Measurements from ENCODE around the gene DPT. TPM values are rescaled to one million over a fixed set of nuclear protein-coding genes. Genes with fewer than 3 reads are reported as not detected.

The DPT gene
- total and polyA plus RNA-seq, 2 donors (not counting 3 experiments of a cell fraction or from before 2014, with no cell fraction given): not detected

DNA sequence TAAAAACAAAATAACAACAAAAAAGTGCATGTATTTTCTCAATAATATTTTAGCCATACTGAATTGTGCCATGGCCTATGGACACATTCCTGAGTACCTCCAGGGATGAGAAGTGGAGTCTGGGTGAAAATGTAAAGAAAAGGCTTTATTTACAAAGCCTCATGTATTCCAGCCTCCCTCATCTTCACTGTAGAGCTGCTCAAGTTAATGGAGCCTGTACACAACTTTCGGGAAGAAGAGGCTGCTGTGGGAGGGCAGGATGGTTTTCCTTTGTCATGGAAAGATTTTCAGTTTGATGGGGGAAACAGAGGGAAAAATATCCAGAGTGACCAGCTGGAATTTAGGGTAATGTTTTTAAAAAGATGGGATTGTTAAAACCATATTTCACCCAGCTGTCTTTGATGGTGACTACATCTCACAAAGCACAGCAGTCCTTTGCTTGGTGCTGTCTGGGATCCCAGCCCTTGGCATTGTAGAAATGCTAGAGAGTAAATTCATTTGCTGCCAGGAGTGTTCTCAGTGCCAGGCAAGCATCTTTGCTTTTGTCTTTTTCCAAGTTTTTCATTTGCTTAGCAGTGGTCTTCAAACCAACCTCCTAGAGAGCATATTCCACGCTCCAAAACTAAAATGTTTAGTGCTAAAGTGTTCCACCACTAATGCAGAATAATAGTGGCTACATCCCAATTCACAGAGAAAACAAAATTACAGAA, 54.9 kb downstream of the DPT start:
- dilution Hi-C loops (cut with MboI; ENCODE audit: extremely low pct_ligation_motif_present, low sequenced_read_pairs) (no loop called here), intact Hi-C loops (cut with micrococcal nuclease) (no loop called here)
- H3K9me1 ChIP-seq (replicated peaks; ENCODE audit: control insufficient read depth, extremely low read depth, insufficient read depth, low read length): no peaks in the 10 kb centered on the region
- H3K27ac ChIP-seq (ENCODE audit: insufficient read depth, low read depth, low read length): no peak overlapping the region
- H2AFZ ChIP-seq (ENCODE audit: low read depth, low read length): no peak overlapping the region
- H3K4me3 ChIP-seq (replicated peaks in 1 of 3; ENCODE audit: insufficient read depth in 1 of 3, low read depth in 1 of 3, low read length in 3 of 3): no peak overlapping the region
- DNase-seq (ENCODE audit: low read depth, low spot score) (no peak), FAIRE-seq (no peak)
- H3K36me3 ChIP-seq (ENCODE audit: control insufficient read depth in 2 of 2, extremely low read depth in 1 of 2, insufficient read depth in 2 of 2, low read length in 2 of 2): no peaks in the 10 kb centered on the region
- H3K4me1 ChIP-seq (ENCODE audit: control insufficient read depth, extremely low read depth, insufficient read depth, low read length): no peaks in the 10 kb centered on the region
- TF ChIP-seq MAX (IDR thresholded peaks at IDR 0.05; ENCODE audit: insufficient read depth, insufficient read length) (no peak), FOS (IDR thresholded peaks at IDR 0.05; ENCODE audit: borderline replicate concordance, insufficient read depth, low read length) (no peak), MYC (IDR thresholded peaks at IDR 0.05; ENCODE audit: low read depth, low read length) (no peak), CTCF (IDR thresholded peaks at IDR 0.05; ENCODE audit: extremely low read depth in 1 of 2, insufficient read depth in 1 of 2, low read depth in 1 of 2, low read length in 2 of 2) (no peak), EZH2 (IDR thresholded peaks at IDR 0.05; ENCODE audit: borderline replicate concordance, low read depth, low read length, severe bottlenecking) (no peak), JUN (IDR thresholded peaks at IDR 0.05; ENCODE audit: borderline replicate concordance, insufficient read depth, insufficient read length, low read depth) (no peak), POLR2AphosphoS5 (IDR thresholded peaks at IDR 0.05; ENCODE audit: insufficient read depth, low read depth, low read length) (no peak), POLR2A (IDR thresholded peaks at IDR 0.05; ENCODE audit: low read depth, low read length) (no peak), GATA2 (IDR thresholded peaks at IDR 0.05; ENCODE audit: insufficient read depth, insufficient read length, low read depth, low read length) (no peak)
- no peaks in the 10 kb centered on the region for H3K79me2 ChIP-seq (ENCODE audit: control insufficient read depth, insufficient read depth, low read length)
- ChIA-PET CTCF (interaction anchor here (0.6 kb wide), 2 partner anchors 231 to 674 kb away, joined by 3 to 5 read pairs; no protein-coding TSS in a partner anchor), POLR2A (no interaction called here)
- no peaks in the 10 kb centered on the region for H3K9me3 ChIP-seq (replicated peaks; ENCODE audit: control insufficient read depth, insufficient read depth, low read length)
- no peak overlapping the region for H3K9ac ChIP-seq (replicated peaks; ENCODE audit: extremely low read depth, insufficient read depth, low read length)
- BruUV-seq (replicated peaks): no TSS peak
- no peaks in the 10 kb centered on the region for H4K20me1 ChIP-seq (replicated peaks; ENCODE audit: control insufficient read depth, extremely low read depth, insufficient read depth, low read length)
- H3K4me2 ChIP-seq (ENCODE audit: insufficient read depth, low read length): no peak overlapping the region
- no peaks in the 10 kb centered on the region for H3K27me3 ChIP-seq (ENCODE audit: control insufficient read depth in 2 of 2, insufficient read depth in 2 of 2, low read length in 2 of 2)
